Measurements from ENCODE around the gene OASL. TPM values are rescaled to one million over a fixed set of nuclear protein-coding genes. Genes with fewer than 3 reads are reported as not detected.

OASL gene
- total RNA-seq, 1 experiment from 2014 or later, result not detected

DNA sequence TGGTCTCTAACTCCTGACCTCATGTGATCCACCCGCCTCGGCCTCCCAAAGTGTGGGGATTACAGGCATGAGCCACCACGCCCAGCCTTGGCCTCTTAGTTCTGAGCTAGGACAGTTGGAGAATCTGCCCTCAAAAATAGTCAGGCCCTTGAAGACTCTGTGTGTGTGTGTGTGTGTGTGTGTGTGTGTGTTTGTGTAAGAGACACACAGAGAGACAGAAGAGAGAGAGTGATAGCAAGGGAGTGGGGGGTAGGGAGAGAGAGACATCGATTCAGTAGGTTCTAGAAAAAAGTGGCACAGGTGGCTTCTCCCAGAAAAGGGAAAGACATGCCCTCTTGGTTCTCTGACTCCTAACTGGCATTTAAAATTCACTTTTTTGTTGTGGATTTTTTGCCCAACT lies 55.3 kb downstream of the OASL start:
- Histone ChIP-seq H3K4me1 (ENCODE audit: insufficient read depth, low read length) (no peaks in the 10 kb centered on the region), H3K79me2 (ENCODE audit: insufficient read depth, low read length) (no peaks in the 10 kb centered on the region), H3K27me3 (ENCODE audit: insufficient read depth, low read length) (no peaks in the 10 kb centered on the region), H3K23me2 (ENCODE audit: insufficient read length, low read depth, low read length, poor library complexity, severe bottlenecking) (no peaks in the 10 kb centered on the region), H3K4me2 (ENCODE audit: insufficient read depth, insufficient read length, low read length) (no peak overlapping the region), H4K20me1 (ENCODE audit: control insufficient read depth, insufficient read depth, insufficient read length) (no peaks in the 10 kb centered on the region), H3K27ac (ENCODE audit: insufficient read length, low read depth, low read length) (no peak overlapping the region), H2BK5ac (ENCODE audit: insufficient read length, low read length) (no peak overlapping the region), H3K4ac (ENCODE audit: low read depth, low read length) (no peak overlapping the region), H3T11ph (ENCODE audit: low read length) (no peak overlapping the region), H4K8ac (replicated peaks; ENCODE audit: insufficient read length, low read depth, low read length) (no peak overlapping the region), H4K91ac (ENCODE audit: insufficient read length, low read depth, low read length) (no peak overlapping the region), H3K18ac (ENCODE audit: insufficient read length, low read depth, low read length) (no peak overlapping the region), H2BK120ac (ENCODE audit: low read depth, low read length, poor library complexity, severe bottlenecking) (no peak overlapping the region), H2BK12ac (ENCODE audit: insufficient read length, low read depth, low read length) (no peak overlapping the region), H3K9me3 (ENCODE audit: control insufficient read depth, low read depth, low read length) (no peaks in the 10 kb centered on the region), H4K5ac (ENCODE audit: insufficient read length, low read depth, low read length) (no peak overlapping the region), H3K23ac (ENCODE audit: insufficient read length, low read depth, low read length) (no peak overlapping the region), H2BK15ac (ENCODE audit: low read depth, low read length) (no peak overlapping the region), H3K14ac (ENCODE audit: insufficient read depth, low read length) (no peak overlapping the region), H2AFZ (ENCODE audit: low read length) (no peak overlapping the region), H3K56ac (ENCODE audit: insufficient read length, low read depth, low read length) (no peak overlapping the region), H3K79me1 (ENCODE audit: insufficient read depth, low read depth, low read length, poor library complexity, severe bottlenecking) (no peaks in the 10 kb centered on the region), H2AK5ac (ENCODE audit: insufficient read length, low read length) (no peak overlapping the region), H2BK20ac (ENCODE audit: low read depth, low read length, poor library complexity, severe bottlenecking) (no peak overlapping the region), H3K9ac (ENCODE audit: extremely low read depth, insufficient read length, low read length) (no peak overlapping the region)
- WGBS (ENCODE audit: extremely low coverage, insufficient read length, low lambda C conversion rate), result no CpG with 5 or more reads among the region's 4 CpGs
- Mint-ChIP-seq H3K36me3 (ENCODE audit: insufficient read depth in 1 of 3, low read depth in 3 of 3) (no peaks in the 10 kb centered on the region), H3K9me3 (peaks cover 0 to 7% of the 10 kb centered on the region in 2 experiments; a peak in 2 of 5 replicates), H3K4me3 (no peak overlapping the region), H3K4me1 (peaks cover 7 to 27% of the 10 kb centered on the region in 2 experiments), H3K27ac (peak overlapping the region in 1 of 3 experiments; percentile 22; a peak in 1 of 7 replicates), H3K27me3 (ENCODE audit: low read depth) (no peaks in the 10 kb centered on the region; the same call in 1 of the 2 replicates)
- no peak for DNase-seq
- TF ChIP-seq, protein P1, sequence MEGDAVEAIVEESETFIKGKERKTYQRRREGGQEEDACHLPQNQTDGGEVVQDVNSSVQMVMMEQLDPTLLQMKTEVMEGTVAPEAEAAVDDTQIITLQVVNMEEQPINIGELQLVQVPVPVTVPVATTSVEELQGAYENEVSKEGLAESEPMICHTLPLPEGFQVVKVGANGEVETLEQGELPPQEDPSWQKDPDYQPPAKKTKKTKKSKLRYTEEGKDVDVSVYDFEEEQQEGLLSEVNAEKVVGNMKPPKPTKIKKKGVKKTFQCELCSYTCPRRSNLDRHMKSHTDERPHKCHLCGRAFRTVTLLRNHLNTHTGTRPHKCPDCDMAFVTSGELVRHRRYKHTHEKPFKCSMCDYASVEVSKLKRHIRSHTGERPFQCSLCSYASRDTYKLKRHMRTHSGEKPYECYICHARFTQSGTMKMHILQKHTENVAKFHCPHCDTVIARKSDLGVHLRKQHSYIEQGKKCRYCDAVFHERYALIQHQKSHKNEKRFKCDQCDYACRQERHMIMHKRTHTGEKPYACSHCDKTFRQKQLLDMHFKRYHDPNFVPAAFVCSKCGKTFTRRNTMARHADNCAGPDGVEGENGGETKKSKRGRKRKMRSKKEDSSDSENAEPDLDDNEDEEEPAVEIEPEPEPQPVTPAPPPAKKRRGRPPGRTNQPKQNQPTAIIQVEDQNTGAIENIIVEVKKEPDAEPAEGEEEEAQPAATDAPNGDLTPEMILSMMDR (conservative IDR thresholded peaks at IDR 0.05), result no peak

Data from H9 (cell line).